GM13976 (cell line): ENCODE results near the gene BABAM2.
"Not testable (repeated sequence)": the region's sequence is repeated elsewhere in the genome, so short reads cannot be mapped to it uniquely, and the experiment has no call there.

Experiments used
- DNase-seq: peaks from one replicate; pipeline ENCODE4 v3.0.0; 2012; ENCODE audit warnings: low spot score
- in situ Hi-C: fragments of 300-500 bp; cut with MboI; formaldehyde crosslinking; loops from one replicate; pipeline ENCODE4 v1.12.0; 2022; ENCODE audit warnings: low sequenced_read_pairs, mixed read lengths, inconsistent platforms; ENCODE audit not compliant: unreplicated experiment
- TF ChIP-seq, protein P1 (sequence below): IDR thresholded peaks from 2 replicates; pipeline ENCODE4 v1.5.1; 2012; ENCODE audit warnings: borderline replicate concordance, mild to moderate bottlenecking; ENCODE audit not compliant: insufficient read depth; ENCODE audit errors: extremely low read depth, missing control alignments, control extremely low read depth

BABAM2 gene

DNA sequence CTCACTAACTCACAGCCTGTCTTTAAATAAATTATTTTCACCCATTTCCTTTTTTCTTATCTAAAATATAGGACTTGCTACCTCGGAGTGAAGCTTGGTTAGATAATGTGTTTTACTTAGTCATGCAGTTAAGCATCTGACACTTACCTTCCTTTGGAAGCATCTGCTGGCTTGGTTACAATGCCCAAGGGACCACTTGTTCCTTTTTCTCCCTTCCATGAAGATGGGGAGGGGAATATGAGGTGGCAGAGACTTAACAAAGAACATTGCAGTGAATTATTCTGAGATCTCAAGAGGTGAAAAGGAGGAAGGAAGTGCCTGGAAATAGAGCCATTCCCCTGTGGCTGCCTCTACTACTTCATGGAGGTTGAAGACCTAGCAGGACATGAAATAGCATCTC is 356.8 kb downstream of the BABAM2 start:
- in situ Hi-C loops = no loop called here
- no peak for DNase-seq

GRCh38 chr2:28247734-28248133 is 357.2 kb downstream of the BABAM2 start:
- in situ Hi-C loops = no loop called here
- TF ChIP-seq, protein P1, sequence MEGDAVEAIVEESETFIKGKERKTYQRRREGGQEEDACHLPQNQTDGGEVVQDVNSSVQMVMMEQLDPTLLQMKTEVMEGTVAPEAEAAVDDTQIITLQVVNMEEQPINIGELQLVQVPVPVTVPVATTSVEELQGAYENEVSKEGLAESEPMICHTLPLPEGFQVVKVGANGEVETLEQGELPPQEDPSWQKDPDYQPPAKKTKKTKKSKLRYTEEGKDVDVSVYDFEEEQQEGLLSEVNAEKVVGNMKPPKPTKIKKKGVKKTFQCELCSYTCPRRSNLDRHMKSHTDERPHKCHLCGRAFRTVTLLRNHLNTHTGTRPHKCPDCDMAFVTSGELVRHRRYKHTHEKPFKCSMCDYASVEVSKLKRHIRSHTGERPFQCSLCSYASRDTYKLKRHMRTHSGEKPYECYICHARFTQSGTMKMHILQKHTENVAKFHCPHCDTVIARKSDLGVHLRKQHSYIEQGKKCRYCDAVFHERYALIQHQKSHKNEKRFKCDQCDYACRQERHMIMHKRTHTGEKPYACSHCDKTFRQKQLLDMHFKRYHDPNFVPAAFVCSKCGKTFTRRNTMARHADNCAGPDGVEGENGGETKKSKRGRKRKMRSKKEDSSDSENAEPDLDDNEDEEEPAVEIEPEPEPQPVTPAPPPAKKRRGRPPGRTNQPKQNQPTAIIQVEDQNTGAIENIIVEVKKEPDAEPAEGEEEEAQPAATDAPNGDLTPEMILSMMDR = no peak
- DNase-seq = no peak

More for the DNA sequence above, 356.8 kb downstream of the BABAM2 start:
- TF ChIP-seq, protein P1 = no peak

GRCh38 chr2:28248511-28248910 is 358.0 kb downstream of the BABAM2 start:
- TF ChIP-seq, protein P1 = no peak
- no peak for DNase-seq
- in situ Hi-C loops = no loop called here

- in situ Hi-C loops = no loop called here
- no peak for DNase-seq
- TF ChIP-seq, protein P1 = no peak
Measured at GRCh38 chr2:28250006-28250405, 359.5 kb downstream of the BABAM2 start.

- in situ Hi-C loops = no loop called here
- TF ChIP-seq, protein P1 = no peak
- no peak for DNase-seq
Measured at GRCh38 chr2:28251337-28251736, 360.8 kb downstream of the BABAM2 start.

- TF ChIP-seq, protein P1 = no peak
- in situ Hi-C loops = no loop called here
- peak; percentile 37 for DNase-seq
Measured at GRCh38 chr2:28252311-28252710, 361.8 kb downstream of the BABAM2 start.

DNA sequence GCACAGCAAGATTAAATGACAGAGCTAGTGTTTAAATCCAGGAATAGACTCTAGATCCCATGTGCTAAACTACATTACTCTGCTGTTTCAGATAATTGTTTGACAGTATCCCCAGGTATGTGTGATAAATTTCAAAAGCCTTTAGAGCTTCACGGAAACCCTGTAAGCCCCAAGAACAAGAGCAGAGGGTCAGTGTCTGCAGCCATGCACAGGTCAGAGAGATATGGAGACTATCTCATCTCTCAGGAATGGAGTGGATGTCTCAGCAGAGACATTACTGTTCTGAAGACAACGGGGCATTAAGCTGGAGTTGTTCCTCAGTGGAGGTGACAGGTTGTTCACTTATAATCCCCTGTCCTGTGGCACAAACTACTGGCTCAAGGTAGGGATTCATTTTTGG is 363.0 kb downstream of the BABAM2 start:
- no peak for DNase-seq
- in situ Hi-C loops = no loop called here
- TF ChIP-seq, protein P1 = no peak

- in situ Hi-C loops = not testable (repeated sequence)
Measured at GRCh38 chr2:28255231-28255630, 364.7 kb downstream of the BABAM2 start.

More at GRCh38 chr2:28255231-28255630, 364.7 kb downstream of the BABAM2 start:
- not testable (repeated sequence) for DNase-seq
